K562 (cell line): ENCODE data around the gene TTC38. TPM values are rescaled to one million over a fixed set of nuclear protein-coding genes. Genes with fewer than 3 reads are reported as not detected.

ENCODE experiments used
- ATAC-seq: fragments of 200-7000 bp; cut with Tn5 transposase; 3 replicates; pipeline ENCODE4 v1.9.1; 2020; ENCODE audit warnings: moderate library complexity
- BruUV-seq: library from RNA; stranded (reverse); fragments of 400-500 nt; replicated peaks from 2 replicates; lab custom pipeline; 2021; lab: Mats Ljungman, UMichigan
- CTCF ChIA-PET: fragments of 300-600 bp; formaldehyde crosslinking; extraction: SDS; loops from one replicate; lab custom pipeline; 2021; ENCODE audit warnings: low intra/inter-chr PET ratio; lab: Yijun Ruan, JAX
- POLR2A ChIA-PET: fragments of 300-600, 350-650 bp; sonication (Branson Sonifier 250); formaldehyde crosslinking; extraction: SDS; loops from one replicate; lab custom pipeline; 2021; ENCODE audit warnings: antibody characterized with exemption, inconsistent platforms; lab: Yijun Ruan, JAX
- DNase-seq, 4 experiments: peaks; one replicate each; pipeline versions ENCODE4 v3.0.0 to v3.0.0-alpha.2; 2011 to 2018; ENCODE audit warnings: low spot score in 3 of 4, mixed read lengths in 3 of 4; ENCODE audit errors: extremely low read depth in 1 of 4
- FAIRE-seq: peaks from 2 replicates; lab custom pipeline; 2011; peaks lifted over from hg19 to GRCh38; lab: Jason Lieb, UNC
- H2AFZ ChIP-seq: 2 replicates; pipeline ENCODE4 v1.6.0; 2011; ENCODE audit warnings: low read depth, low read length, control low read depth, inconsistent platforms
- H3K27ac ChIP-seq: fragments of 200-600 bp; 3 replicates; pipeline ENCODE4 v1.8.0; 2011; ENCODE audit warnings: low read depth, mild to moderate bottlenecking, control low read depth, inconsistent platforms, low read length, moderate library complexity, mixed read lengths; ENCODE audit errors: extremely low read depth
- H3K27me3 ChIP-seq, 2 experiments: fragments of 300-600 bp in 1 of 2; 2 replicates in 1 of 2; 3 replicates in 1 of 2; pipeline versions ENCODE4 v1.6.0 to v1.8.0; 2011; ENCODE audit warnings: inconsistent platforms in 2 of 2, low read length in 2 of 2, mild to moderate bottlenecking in 1 of 2, mixed read lengths in 1 of 2, moderate library complexity in 1 of 2; ENCODE audit not compliant: control insufficient read depth in 2 of 2, insufficient read depth in 2 of 2
- H3K36me3 ChIP-seq: fragments of 300-600 bp; 3 replicates; pipeline ENCODE4 v1.8.0; 2011; ENCODE audit warnings: mild to moderate bottlenecking, low read length, inconsistent platforms; ENCODE audit not compliant: control insufficient read depth, insufficient read depth
- H3K4me1 ChIP-seq, 2 experiments: fragments of 200-600 bp in 1 of 2; replicated peaks in 1 of 2; 2 replicates in 1 of 2; 3 replicates in 1 of 2; pipeline versions ENCODE4 v1.5.1 to v1.8.0; 2011; ENCODE audit warnings: inconsistent platforms in 2 of 2, low read length in 2 of 2, mild to moderate bottlenecking in 1 of 2, mixed read lengths in 1 of 2, moderate library complexity in 1 of 2; ENCODE audit not compliant: control insufficient read depth in 2 of 2, insufficient read depth in 2 of 2
- H3K4me2 ChIP-seq: 2 replicates; pipeline ENCODE4 v1.6.1; 2011; ENCODE audit warnings: low read length, control low read depth, inconsistent platforms, mixed read lengths; ENCODE audit not compliant: insufficient read depth
- H3K4me3 ChIP-seq: fragments of 200-600 bp; sonication (generic), shearing (Covaris generic); 2 replicates; pipeline ENCODE4 v1.5.1; 2016; ENCODE audit warnings: control low read depth, inconsistent platforms
- H3K79me2 ChIP-seq: fragments of 200-600 bp; 3 replicates; pipeline ENCODE4 v1.8.0; 2011; ENCODE audit warnings: low read length, inconsistent platforms; ENCODE audit not compliant: control insufficient read depth, insufficient read depth
- H3K9ac ChIP-seq, 2 experiments: 2 replicates each; pipeline versions ENCODE4 v1.6.0 to v1.6.1; 2011; ENCODE audit warnings: low read depth in 2 of 2, low read length in 2 of 2, control low read depth in 1 of 2, inconsistent platforms in 1 of 2, mild to moderate bottlenecking in 1 of 2, mixed read lengths in 1 of 2; ENCODE audit not compliant: insufficient read depth in 1 of 2
- H3K9me1 ChIP-seq: one replicate; pipeline ENCODE4 v1.6.0; 2011; ENCODE audit warnings: inconsistent platforms, mild to moderate bottlenecking, low read length, moderate library complexity; ENCODE audit not compliant: control insufficient read depth, insufficient read depth
- H3K9me3 ChIP-seq: replicated peaks from 2 replicates; pipeline ENCODE4 v1.5.1; 2011; ENCODE audit warnings: low read depth, low read length, inconsistent platforms; ENCODE audit not compliant: control insufficient read depth, insufficient read depth
- H4K20me1 ChIP-seq: replicated peaks from 2 replicates; pipeline ENCODE4 v1.6.1; 2011; ENCODE audit warnings: low read length, inconsistent platforms, mixed read lengths; ENCODE audit not compliant: control insufficient read depth, insufficient read depth
- CBX2 ChIP-seq: fragments of 200-600 bp; sonication (generic); IDR thresholded peaks from one replicate; pipeline ENCODE4 v1.6.1; 2012; ENCODE audit warnings: mild to moderate bottlenecking, low read length, inconsistent platforms; ENCODE audit not compliant: insufficient read depth, poor library complexity, severe bottlenecking
- GATA2 ChIP-seq: sonication (generic); formaldehyde crosslinking; IDR thresholded peaks from 2 replicates; pipeline ENCODE4 v1.4.0; 2020; ENCODE audit warnings: mild to moderate bottlenecking, missing genetic modification reagents
- GATAD2A ChIP-seq: fragments of 450-650 bp; IDR thresholded peaks from 2 replicates; pipeline ENCODE4 v1.6.1; 2017
- HNRNPH1 ChIP-seq: fragments of 200-400 bp; formaldehyde crosslinking; optimal IDR thresholded peaks from 2 replicates; pipeline ENCODE3; 2017; ENCODE audit warnings: low read depth, mild to moderate bottlenecking, low read length, moderate library complexity
- JUN ChIP-seq, 2 experiments: sonication (generic) in 1 of 2; formaldehyde crosslinking in 1 of 2; IDR thresholded peaks; 2 replicates each; pipeline versions ENCODE4 v1.6.1 to v1.8.0; 2012 to 2022; ENCODE audit warnings: borderline replicate concordance in 2 of 2, mild to moderate bottlenecking in 2 of 2, improper control_type of control experiment in 1 of 2, low read depth in 1 of 2, low read length in 1 of 2, missing genetic modification reagents in 1 of 2
- MXI1 ChIP-seq: IDR thresholded peaks from 2 replicates; pipeline ENCODE4 v1.6.1; 2011; ENCODE audit warnings: low read depth, mild to moderate bottlenecking, improper control_type of control experiment, low read length
- PCBP2 ChIP-seq: fragments of 200-400 bp; formaldehyde crosslinking; IDR thresholded peaks from 2 replicates; pipeline ENCODE4 v1.6.1; 2018; ENCODE audit warnings: low read length, low read depth, mild to moderate bottlenecking, moderate library complexity; ENCODE audit not compliant: poor library complexity, severe bottlenecking
- PHF20 ChIP-seq: fragments of 450-650 bp; IDR thresholded peaks from 2 replicates; pipeline ENCODE4 v1.6.1; 2018; ENCODE audit not compliant: partially characterized antibody
- POLR3A ChIP-seq: IDR thresholded peaks from 2 replicates; pipeline ENCODE4 v1.6.1; 2011; ENCODE audit warnings: borderline replicate concordance, mild to moderate bottlenecking, moderate library complexity; ENCODE audit not compliant: insufficient read length, insufficient read depth; ENCODE audit errors: extremely low read depth
- PRDM10 ChIP-seq: fragments of 450-650 bp; IDR thresholded peaks from 2 replicates; pipeline ENCODE4 v1.6.1; 2018; ENCODE audit not compliant: partially characterized antibody
- PYGO2 ChIP-seq: fragments of 450-650 bp; IDR thresholded peaks from 2 replicates; pipeline ENCODE4 v1.6.1; 2016; ENCODE audit warnings: mild to moderate bottlenecking, missing genetic modification characterization, moderate library complexity, missing compliant biosample characterization
- TCF15 ChIP-seq: fragments of 250-450 bp; sonication (Bioruptor Pico); IDR thresholded peaks from 2 replicates; pipeline ENCODE4 v1.8.0; 2022; ENCODE audit warnings: moderate library complexity, mild to moderate bottlenecking, inconsistent platforms
- ZC3H4 ChIP-seq: sonication (generic); formaldehyde crosslinking; IDR thresholded peaks from 2 replicates; pipeline ENCODE4 v1.9.0; 2021; ENCODE audit warnings: missing genetic modification reagents, borderline replicate concordance
- ZNF239 ChIP-seq: fragments of 250-450 bp; sonication (Bioruptor Pico); IDR thresholded peaks from 2 replicates; pipeline ENCODE4 v1.4.0; 2020; ENCODE audit warnings: mild to moderate bottlenecking
- ZNF384 ChIP-seq: IDR thresholded peaks from 2 replicates; pipeline ENCODE4 v1.6.1; 2012; ENCODE audit warnings: low read depth, low read length, improper control_type of control experiment
- ZNF764 ChIP-seq: fragments of 250-450 bp; sonication (Bioruptor Pico); IDR thresholded peaks from 2 replicates; pipeline ENCODE4 v1.4.0; 2020; ENCODE audit warnings: low read depth, mild to moderate bottlenecking, moderate library complexity
- WGBS: fragments of 100-300 bp; shearing (Covaris generic); methylation state at CpG from one replicate; pipeline ENCODE4 v1.1.6; 2016; ENCODE audit warnings: low coverage, mixed read lengths; ENCODE audit not compliant: insufficient coverage; ENCODE audit errors: missing lambda C conversion rate; 5-methylcytosine and 5-hydroxymethylcytosine counted together
- in situ Hi-C: fragments of 300-500 bp; cut with MboI; formaldehyde crosslinking; loops from 4 replicates; pipeline ENCODE4 v1.15.0; 2018; ENCODE audit warnings: inconsistent platforms, mixed read lengths
- intact Hi-C: fragments of 100-400 bp; cut with micrococcal nuclease; formaldehyde crosslinking; loops from 2 replicates; pipeline ENCODE4 v1.14.2; 2022
- polyA plus RNA-seq, 8 experiments: library from polyadenylated mRNA; depleted of rRNA in 4 of 8; stranded (reverse) in 5 of 8; unstranded in 3 of 8; fragments of >200 nt; fragmentation: Nextera tagmentation in 2 of 8; fragmentation: Illumina TruSeq in 1 of 8; extraction: Ambion mirVana in 2 of 8; extraction: Trizol in 1 of 8; gene quantifications; 2 replicates each; pipeline versions ENCODE4 v1.2.1 to v1.2.3, GENCODE V29; 2011 to 2014; ENCODE audit warnings: inconsistent platforms in 1 of 8, missing spikeins in 1 of 8
- total RNA-seq, 7 experiments: library from RNA; depleted of rRNA in 6 of 7; stranded (reverse); fragments of >200 nt in 6 of 7; fragmentation: Illumina TruSeq in 2 of 7; extraction: Trizol in 2 of 7; gene quantifications; 2 replicates each; pipeline versions ENCODE4 v1.2.1 to v1.2.3, GENCODE V29; 2011 to 2021; ENCODE audit warnings: low replicate concordance in 1 of 7

TTC38 gene
- total and polyA plus RNA-seq, 9 of the 15 experiments (the other 6 are each of a cell fraction or from before 2014, with no cell fraction given), result 0.84 to 28.4 (median 18.1) TPM

- in situ Hi-C loops, result no loop called here
These were observed 8.4 kb upstream of the TTC38 start for GRCh38 chr22:46259374-46259773.

GRCh38 chr22:46260038-46260437 lies 7.8 kb upstream of the TTC38 start:
- BruUV-seq, result no TSS peak
- Histone ChIP-seq H3K4me1 (peaks cover 0 to 8% of the 10 kb centered on the region in 2 experiments; a peak in 2 of 5 replicates), H3K27ac (no peak overlapping the region), H3K9ac (no peak overlapping the region), H3K4me2 (no peak overlapping the region), H3K27me3 (no peaks in the 10 kb centered on the region), H4K20me1 (no peaks in the 10 kb centered on the region), H3K9me1 (no peaks in the 10 kb centered on the region), H3K79me2 (no peaks in the 10 kb centered on the region), H3K4me3 (no peak overlapping the region), H3K36me3 (no peaks in the 10 kb centered on the region; the same call in 2 of the 3 replicates), H3K9me3 (peaks cover 3% of the 10 kb centered on the region), H2AFZ (no peak overlapping the region)
- FAIRE-seq, result no peak
- WGBS, result 6% methylated on average over 6 of the region's 6 CpGs
- ATAC-seq, result no peak
- DNase-seq, result no peak
- intact Hi-C loops, result no loop called here
- CTCF ChIA-PET, result no interaction called here
- POLR2A ChIA-PET, result interaction anchor here (0.6 kb wide), 1 partner anchor 128 kb away, joined by 4 read pairs; no protein-coding TSS in a partner anchor
- in situ Hi-C loops, result no loop called here
- no peak for TF ChIP-seq ZNF239
- TF ChIP-seq TCF15 (CRISPR knock-in tag), result no peak
- no peak for TF ChIP-seq POLR3A
- no peak for TF ChIP-seq PYGO2
- TF ChIP-seq GATA2 (CRISPR knock-in tag), result no peak
- no peak for TF ChIP-seq MXI1
- TF ChIP-seq PRDM10, result no peak

More at GRCh38 chr22:46259374-46259773, 8.4 kb upstream of the TTC38 start:
- no TSS peak for BruUV-seq
- DNase-seq (no peak), FAIRE-seq (no peak), ATAC-seq (no peak)
- 30% methylated on average over 12 of the region's 12 CpGs for WGBS
- ChIA-PET CTCF (no interaction called here), POLR2A (interaction anchor here (0.6 kb wide), 1 partner anchor 127 kb away, joined by 4 read pairs; no protein-coding TSS in a partner anchor)
- TF ChIP-seq HNRNPH1 (no peak), GATAD2A (no peak), ZC3H4 (CRISPR knock-in tag) (no peak), JUN (IDR thresholded peaks at IDR 0.05; ENCODE audit: borderline replicate concordance, low read depth, low read length) (no peak), JUN (CRISPR knock-in tag; IDR thresholded peaks at IDR 0.05; ENCODE audit: borderline replicate concordance) (no peak), CBX2 (no peak), ZNF764 (CRISPR knock-in tag) (no peak), ZNF384 (no peak), PCBP2 (no peak), PHF20 (no peak)
- Histone ChIP-seq H3K9me1 (no peaks in the 10 kb centered on the region), H3K9ac (no peak overlapping the region), H3K27me3 (no peaks in the 10 kb centered on the region), H3K79me2 (no peaks in the 10 kb centered on the region), H3K27ac (no peak overlapping the region), H3K4me3 (no peak overlapping the region), H3K36me3 (no peaks in the 10 kb centered on the region; the same call in 2 of the 3 replicates), H3K4me1 (peaks cover 0 to 12% of the 10 kb centered on the region in 2 experiments; a peak in 3 of 5 replicates), H3K9me3 (peaks cover 3% of the 10 kb centered on the region), H2AFZ (no peak overlapping the region), H4K20me1 (no peaks in the 10 kb centered on the region), H3K4me2 (no peak overlapping the region)
- intact Hi-C loops, result no loop called here
